GM21515 (cell line): ENCODE measurements around the gene C5AR2.
"Not testable (repeated sequence)": the region's sequence is repeated elsewhere in the genome, so short reads cannot be mapped to it uniquely, and the experiment has no call there.

Experiments
- ATAC-seq: cut with Tn5 transposase; IDR thresholded peaks from one replicate; pipeline ENCODE4 v1.9.1; 2021; ENCODE audit not compliant: unreplicated experiment

C5AR2 gene

DNA sequence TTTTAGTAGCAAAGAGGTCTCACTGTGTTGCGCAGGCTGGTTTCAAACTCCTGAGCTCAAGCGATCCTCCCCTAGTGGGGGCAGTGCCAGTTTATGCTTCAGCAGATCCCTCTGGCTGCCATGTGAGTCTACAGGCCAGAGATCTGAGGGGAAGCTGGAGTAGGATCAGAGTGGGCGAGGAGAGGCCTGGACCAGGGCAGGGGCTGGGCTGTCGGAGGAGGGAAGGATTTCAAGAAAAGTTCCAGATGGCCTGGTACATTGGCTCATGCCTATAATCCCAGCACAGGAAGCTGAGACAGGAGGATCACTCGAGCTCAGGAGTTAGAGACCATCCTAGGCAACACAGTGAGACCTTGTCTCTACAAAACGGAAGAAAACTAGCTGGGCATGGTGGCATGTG, 27.0 kb downstream of the C5AR2 start:
- no peak for ATAC-seq

DNA sequence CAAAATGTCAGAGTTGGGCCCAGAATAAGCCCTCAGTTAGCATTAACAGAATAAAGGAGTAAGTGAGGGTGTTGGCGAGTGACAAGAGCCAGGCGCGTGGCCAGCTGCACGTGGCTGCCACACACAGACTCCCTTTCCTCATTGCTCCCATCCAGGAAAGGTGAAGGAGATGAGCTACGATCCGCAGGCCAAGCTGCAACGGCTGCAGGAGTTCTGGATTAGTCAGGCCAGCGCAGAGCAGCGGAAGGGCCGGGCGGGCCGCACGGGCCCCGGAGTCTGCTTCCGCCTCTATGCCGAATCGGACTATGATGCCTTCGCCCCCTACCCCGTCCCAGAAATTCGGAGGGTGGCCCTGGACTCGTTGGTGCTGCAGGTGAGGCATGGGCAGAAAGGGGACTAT, 30.3 kb downstream of the C5AR2 start:
- no peak for ATAC-seq

DNA sequence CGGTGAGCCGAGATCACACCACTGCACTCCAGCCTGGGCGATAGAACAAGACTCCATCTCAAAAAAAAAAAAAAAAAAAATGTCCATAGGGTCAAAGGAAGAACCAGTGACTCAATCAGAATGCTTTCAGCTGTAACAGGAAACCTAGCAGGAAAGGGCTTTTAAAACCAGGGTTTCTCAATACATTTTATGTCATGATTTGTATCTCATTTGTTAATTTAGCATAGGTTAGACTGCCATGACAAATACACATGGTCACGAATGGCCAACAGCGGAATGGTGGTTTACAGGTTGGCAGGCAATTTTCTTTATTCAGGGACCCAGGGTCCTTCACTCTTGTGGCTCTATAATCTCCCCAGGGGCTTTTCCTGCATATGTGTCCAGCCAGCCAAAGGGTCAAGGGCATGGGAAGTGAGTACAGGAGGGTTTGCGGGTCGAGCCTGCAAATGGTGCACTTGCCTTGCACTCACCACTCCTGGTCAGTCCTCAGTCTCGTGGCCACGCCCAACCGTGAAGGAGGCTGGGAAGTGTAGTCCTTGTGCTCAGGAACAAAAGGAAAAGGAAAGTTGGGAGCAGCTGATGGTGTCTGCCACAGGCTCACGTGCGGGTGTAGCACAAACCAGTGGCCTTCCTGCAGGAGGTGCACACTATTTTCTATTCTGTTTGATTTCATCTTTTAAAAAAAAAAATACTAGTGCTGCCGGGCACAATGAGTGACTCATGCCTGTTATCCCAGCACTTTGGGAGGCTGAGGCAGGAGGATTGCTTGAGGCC, 32.0 kb downstream of the C5AR2 start:
- no peak for ATAC-seq

DNA sequence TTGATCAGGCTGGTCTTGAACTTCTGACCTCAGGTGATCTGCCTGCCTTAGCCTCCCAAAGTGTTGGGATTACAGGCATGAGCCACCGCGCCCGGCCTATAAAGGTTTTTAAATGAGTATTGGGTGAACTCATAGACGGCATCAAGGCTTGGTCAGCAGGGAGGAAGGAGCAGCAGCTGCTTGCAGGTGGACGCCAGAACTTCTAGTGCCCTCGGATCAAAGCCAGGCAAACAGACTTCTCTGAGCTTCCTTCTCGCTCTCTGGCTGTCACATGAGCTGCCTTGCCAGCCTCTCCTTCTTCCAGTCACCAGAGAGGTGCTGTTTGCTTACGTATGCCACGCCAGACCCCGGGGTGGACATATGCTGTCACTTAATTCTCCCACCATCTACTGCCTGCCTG, 33.5 kb downstream of the C5AR2 start:
- ATAC-seq: not testable (repeated sequence)

DNA sequence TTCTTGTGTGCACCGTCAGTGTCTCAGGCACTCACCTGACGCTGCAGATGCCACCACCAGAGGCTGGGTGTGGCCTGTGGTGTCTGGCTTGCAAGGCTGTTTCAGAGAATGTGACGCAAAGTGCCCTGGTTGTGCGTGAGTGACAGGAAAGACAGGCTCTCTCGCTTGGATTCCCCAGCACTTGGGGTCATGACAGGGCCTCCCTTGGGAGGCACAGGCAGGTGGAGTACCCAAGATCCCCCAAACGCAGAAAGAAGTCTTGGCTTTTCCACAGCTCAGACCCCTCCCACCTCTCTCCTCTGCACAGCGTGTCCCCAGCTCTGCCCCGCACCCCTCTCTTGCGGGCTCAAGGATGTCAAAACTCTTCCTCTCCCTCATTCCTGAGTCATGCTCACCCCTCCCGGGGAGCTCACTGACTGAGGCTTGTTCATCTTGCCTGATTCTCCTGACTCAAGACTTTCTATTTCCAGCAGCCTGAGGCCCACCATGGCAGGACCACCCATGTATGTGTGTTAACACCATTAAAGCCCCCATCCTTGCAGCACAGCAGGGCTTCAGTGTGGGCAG, 38.2 kb downstream of the C5AR2 start:
- no peak for ATAC-seq

DNA sequence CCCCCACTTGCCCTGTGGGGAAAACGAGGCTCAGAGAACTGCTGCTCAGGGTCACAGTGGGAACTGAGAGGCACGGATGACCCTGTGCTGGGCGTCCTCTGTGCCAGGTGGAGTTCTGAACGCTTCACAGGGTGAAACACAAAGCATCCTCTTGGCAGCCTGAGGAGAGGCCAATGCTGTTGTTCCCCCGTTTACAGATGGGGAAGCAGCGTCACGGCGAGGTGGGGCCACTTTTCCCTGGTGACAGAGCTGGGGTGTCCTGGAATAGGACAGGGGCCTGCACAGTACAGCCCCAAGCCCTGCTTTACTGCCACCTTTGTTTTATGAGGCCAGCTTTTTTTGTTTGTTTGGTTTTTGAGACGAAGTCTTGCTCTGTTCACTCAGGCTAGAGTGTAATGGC, 39.3 kb downstream of the C5AR2 start:
- no peak for ATAC-seq

DNA sequence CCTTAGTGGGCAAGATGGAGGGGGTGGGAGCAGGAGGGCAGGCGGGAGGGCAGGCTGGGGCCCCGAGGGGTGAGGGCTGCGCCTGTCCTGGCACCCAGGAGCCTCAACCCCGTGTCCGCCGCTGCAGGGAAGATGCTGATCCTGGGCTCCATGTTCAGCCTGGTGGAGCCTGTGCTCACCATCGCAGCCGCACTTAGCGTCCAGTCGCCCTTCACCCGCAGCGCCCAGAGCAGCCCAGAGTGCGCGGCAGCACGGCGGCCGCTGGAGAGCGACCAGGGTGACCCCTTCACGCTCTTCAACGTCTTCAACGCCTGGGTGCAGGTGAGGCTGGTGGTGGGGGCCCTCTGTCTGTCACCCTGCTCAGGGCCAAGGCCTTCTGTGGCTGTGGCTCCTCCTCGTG, 40.6 kb downstream of the C5AR2 start:
- ATAC-seq: no peak

DNA sequence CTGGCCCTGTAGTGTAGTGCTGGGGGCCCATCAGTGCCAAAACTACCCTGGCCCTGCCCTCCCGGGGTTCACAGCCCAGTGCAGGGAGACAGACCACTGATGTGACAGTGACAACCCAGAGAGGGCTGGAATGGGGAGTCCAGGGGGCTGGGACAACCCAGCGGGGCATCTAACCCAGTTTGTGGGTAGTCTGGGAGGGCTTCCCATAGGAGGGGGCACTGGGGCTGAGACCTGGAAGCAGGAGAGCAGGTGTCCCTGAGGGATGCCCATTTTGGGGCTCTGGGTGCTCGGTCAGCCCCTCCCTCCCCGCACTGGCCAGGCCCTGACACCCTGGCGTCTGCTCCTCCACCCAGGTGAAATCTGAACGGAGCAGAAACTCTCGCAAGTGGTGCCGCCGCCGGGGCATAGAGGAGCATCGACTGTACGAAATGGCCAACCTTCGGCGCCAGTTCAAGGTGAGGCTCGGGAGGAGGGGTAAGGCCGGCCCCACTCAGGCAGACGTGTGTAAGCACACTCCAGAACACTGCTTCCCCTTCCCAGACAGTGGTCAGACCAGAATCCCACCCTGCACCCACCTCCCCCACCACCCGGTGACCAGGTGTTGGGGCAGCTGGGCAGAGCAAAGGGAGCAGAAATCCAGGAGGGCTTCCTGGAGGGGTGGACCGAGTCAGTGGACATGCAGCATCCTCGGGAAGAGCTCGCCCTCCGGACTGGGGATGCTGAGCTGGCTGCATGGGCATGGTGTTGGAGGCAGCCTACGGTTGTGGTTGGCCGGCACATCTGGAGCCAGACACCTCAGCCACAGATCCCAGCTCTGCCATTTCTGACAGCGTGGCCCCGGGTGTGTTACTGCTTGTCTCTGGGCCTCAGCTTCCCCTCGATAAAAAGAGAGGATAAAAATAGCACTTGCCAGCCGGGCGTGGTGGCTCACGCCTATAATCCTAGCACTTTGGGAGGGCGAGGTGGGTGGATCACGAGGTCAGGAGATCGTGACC, 41.6 kb downstream of the C5AR2 start:
- no peak for ATAC-seq

DNA sequence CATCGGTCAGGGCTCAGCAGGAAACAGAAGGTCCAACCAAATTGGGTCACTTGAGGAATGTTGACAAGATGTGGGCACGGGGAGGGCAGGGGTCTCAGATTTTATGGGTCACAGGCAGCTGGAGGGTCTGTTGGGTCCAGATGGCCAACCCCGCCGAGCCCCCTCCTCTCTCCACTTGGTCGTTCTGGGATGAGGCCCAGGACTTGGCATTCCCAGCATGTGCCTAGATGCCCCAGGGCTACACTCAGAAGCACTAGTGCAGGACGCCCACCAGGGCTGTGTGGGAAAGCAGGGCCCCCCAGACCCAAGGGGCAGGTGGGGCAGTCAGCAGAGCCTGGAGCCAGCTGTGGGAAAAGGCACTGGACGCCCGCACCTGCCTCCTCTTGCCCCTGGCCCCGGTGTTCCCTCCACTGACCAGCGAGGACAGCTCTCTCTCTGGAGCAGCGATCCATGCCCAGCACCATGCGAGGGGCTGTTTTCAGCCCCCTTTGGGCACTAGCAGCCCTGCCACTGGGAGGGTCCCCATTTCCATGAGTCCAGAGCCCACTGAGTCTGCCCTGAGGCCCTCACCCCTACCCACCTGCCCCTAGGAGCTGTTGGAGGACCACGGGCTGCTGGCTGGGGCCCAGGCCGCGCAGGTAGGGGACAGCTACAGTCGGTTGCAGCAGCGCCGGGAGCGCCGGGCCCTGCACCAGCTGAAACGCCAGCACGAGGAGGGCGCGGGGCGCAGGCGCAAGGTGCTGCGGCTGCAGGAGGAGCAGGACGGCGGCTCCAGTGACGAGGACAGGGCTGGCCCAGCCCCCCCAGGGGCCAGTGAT, 43.1 kb downstream of the C5AR2 start:
- ATAC-seq: no peak

DNA sequence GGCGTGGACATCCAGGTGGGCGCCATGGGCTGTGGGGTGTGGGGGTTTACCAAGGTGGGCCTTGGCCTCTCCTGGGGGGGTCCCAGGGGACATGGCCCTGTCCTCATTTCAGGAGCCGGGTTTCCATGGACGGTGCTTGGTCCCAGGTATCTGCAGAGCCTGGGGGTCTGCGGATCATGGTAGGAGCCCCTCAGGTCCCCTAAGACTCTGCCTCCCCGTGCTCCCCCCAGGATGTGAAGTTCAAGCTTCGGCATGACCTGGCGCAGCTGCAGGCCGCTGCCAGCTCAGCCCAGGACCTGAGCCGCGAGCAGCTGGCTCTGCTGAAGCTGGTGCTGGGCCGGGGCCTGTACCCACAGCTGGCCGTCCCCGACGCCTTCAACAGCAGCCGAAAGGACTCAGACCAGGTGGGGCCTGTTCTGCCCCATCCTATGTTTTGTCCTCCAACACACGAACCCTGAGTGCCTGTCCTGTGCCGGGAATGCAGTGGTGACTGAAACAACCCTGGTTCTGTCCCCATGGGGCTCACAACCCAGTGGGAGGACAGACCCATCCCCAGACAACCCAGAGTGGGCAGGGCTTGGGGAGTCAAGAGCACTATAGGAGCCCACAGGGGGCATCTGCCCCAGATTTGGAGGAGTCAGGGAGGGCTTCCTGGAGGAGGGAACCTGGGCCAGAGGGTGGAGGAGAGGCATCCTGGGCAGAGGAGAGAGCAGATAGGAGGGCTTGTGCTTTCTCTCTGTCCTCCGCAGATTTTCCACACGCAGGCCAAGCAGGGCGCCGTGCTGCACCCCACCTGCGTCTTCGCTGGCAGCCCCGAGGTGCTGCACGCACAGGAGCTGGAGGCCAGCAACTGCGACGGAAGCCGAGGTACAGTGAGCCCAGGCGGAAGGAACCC, 44.0 kb downstream of the C5AR2 start:
- no peak for ATAC-seq

DNA sequence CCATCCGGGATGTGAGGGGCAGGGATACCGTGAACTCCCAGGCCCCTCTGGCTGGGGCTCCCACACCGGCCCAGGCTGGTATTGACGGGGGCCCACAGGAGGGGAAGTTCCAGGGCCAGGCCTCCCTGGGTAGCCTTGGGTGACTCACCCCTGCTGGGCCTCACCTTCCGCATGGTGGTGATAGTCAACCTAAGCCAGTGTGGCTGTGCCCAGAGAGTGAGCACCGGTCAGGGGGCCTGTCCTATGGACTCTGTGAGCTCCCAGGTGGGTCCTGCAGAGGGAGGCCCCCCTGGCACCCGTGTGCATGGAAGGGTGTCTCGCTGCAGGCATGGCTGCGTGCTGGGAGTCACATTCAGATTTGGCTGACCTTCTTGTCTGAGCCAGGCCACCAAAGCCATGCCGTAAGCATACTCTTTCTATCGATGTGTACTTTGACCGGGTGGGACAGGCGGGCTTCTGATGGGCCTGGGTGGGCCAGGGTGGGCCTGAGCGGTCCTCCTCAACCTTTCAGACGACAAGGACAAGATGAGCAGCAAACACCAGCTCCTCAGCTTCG, 44.7 kb downstream of the C5AR2 start:
- no peak for ATAC-seq

DNA sequence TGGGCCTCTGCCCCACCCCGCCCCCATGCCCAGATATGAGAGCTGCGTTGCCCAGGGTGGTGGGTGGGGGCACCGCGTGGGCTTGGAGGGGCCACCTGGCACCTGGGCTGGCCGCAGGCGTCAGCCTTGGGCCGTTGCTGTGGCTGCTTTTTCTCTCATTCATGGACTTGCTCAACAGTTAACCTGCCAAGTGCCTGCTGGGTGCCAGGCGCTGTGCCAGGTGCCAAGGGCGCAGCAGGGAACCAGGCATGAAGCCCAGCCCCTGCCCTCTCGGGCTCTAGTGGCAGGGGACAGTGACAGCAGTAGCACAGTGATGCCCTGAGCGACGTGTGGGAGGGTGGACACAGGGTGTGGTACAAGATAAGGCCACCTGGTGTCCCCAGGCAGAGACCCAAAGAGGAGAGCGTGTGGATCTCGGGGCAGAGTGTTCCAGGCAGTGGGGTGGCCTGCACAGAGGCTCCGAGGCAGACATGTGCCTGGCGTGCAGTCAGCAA, 45.3 kb downstream of the C5AR2 start:
- no peak for ATAC-seq

DNA sequence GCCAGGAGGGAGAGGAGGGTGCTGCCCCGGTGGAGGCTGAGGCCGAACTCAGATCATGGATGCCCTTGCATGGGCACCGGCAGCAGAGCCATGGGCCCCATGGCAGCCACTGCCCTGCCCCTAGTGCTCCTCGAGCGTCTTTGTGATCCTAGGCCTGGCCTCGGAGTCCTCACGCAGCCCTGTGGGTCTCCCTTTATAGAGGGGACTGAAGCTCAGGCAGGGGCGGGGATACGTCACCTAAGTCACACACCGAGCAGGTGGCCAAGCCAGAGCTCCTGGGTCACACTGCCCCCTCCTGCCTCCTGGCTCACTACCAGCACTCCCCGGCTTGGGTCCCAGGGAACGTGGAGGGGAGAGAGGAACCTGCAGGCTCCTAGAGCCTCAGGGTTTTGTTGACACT, 45.8 kb downstream of the C5AR2 start:
- ATAC-seq: no peak

DNA sequence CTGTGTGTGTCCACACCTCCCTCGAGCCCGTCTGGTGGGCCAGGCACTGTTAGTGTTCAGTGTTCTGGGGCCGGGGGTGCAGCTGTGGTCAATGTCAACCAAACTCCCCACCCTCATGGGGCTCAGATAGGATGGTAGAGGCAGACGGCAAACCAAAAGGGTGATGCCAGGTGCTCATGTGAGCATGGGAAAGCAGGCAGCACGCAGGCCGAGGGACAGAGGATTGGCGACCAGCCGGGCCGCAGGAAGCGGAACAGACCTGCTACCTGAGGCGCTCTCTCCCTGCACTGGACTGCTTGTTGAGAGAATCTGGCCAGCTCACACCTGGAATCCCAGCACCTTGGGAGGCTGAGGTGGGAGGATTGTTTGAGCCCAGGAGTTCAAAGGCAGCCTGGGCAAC, 46.3 kb downstream of the C5AR2 start:
- ATAC-seq: no peak

DNA sequence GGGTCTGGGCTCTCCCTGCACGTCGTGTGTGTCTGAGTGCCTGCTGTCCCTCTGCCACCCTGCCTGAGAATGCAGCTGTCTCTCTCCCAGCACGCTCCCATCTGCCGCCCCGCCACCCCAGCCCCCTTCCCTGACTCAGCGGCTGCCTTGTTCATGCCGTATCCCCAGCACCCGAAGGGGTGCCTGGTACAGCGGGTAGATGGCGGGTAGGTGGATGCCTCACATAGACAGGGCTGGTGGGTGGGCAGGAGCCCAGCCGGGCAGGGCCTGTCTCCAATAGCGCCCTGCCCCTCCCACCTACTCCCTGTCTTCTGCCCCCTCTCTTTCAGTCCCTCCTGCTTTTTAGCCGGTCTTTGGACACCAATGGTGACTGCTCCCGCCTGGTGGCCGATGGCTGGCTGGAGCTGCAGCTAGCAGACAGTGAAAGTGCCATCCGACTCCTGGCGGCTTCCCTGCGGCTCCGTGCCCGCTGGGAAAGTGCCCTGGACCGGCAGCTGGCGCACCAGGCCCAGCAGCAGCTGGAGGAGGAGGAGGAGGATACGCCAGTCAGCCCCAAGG, 47.5 kb downstream of the C5AR2 start:
- no peak for ATAC-seq

DNA sequence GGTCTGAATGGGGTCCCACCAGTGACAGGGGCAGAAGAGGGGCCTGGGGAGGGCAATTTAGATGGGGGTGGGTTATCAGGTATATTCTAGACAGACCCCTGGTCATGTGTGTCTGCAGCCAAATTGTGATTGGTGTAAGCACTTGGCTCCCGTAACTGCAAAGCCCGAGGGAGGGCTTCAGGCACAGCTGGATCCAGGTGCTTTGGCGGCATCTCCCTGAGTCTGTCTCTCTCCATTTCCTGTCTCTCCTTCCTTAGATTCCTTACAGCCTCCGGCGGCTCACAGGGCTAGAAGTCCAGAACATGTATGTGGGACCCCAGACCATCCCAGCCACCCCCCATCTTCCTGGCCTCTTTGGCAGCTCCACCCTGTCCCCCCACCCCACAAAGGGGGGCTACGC, 48.6 kb downstream of the C5AR2 start:
- no peak for ATAC-seq

DNA sequence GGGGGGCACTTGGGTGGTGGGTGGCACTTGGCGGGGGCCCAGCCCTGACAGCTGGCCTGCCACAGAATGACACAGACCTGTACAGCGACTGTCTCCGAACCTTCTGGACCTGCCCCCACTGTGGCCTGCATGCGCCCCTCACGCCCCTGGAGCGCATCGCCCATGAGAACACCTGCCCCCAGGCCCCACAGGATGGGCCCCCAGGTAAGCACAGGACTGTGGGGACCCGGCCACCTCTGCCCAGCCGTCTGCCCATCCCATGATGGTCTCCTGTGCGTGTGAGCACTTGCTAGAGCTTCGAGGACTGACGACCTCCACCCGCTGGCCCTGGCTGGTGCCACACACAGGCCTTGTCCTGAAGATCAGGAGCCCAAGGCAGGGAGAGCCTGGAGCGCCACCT, 49.1 kb downstream of the C5AR2 start:
- no peak for ATAC-seq

DNA sequence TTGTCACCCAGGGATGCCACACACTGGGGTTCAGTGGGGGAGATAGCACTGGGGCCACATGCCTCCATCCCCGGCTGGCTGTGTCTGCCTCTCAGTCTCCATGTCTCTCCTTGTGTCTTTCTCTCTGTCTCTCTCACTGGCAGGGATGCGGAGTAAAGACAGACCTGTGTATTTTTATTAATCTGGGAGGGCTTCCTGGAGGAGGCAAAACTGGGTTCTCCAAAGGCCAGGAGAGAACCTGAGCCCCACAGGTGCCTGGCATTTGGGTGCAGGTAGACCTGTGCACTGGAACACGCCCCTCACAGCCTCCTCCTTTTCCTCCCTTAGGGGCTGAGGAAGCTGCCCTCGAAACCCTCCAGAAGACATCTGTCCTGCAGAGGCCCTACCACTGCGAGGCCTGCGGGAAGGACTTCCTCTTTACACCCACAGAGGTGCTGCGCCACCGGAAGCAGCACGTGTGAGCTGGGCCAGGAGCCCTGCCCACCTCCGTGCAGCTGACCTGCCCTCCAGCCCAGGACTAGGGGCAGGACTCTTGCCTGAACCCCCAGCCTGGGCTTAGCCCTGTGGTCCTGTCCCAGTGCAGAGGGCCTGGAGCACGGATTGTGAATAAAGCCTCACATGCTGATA, 49.8 kb downstream of the C5AR2 start:
- no peak for ATAC-seq

DNA sequence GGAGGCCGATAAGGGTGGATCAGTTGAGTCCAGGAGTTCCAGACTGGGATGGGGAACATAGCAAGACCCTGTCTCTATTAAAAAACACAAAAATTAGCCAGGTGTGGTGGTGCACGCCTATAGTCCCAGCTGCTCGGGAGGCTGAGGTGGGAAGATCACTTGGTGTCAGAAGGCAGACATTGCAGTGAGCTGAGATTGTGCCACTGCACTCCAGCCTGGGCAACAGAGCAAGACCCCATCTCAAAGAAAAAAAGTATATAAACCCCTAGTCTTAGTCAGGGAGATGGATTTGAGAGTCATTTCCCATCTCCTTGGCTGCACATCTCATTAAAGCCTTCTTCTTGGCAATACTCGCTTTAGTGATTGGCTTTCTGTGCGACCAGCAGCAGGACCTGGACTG, 51.9 kb downstream of the C5AR2 start:
- not testable (repeated sequence) for ATAC-seq
